Left lung (tissue), 10 donors: ENCODE measurements around the gene CENPP. TPM values are rescaled to one million over a fixed set of nuclear protein-coding genes. Genes with fewer than 3 reads are reported as not detected.
A peak's percentile ranks its signal among the peaks of the same experiment; 100 is the strongest.

Experiments
- ATAC-seq: fragments of 200-7000 bp; cut with Tn5 transposase; one replicate; pipeline ENCODE4 v1.9.1; 2020; ENCODE audit warnings: moderate library complexity
- DNase-seq, 4 donors: peaks; one replicate each; pipeline ENCODE4 v3.0.0-alpha.2; 2013 to 2020
- H3K27ac ChIP-seq, 2 donors: fragments of 200-600 bp; sonication (generic) in 1 of 2; one replicate each; pipeline versions ENCODE4 v1.5.0 to v1.8.0; 2020 to 2021
- H3K27me3 ChIP-seq, 2 donors: fragments of 200-600 bp; sonication (generic) in 1 of 2; one replicate each; pipeline versions ENCODE4 v1.5.0 to v1.8.0; 2020 to 2021
- H3K36me3 ChIP-seq, 2 donors: fragments of 200-600 bp; sonication (generic) in 1 of 2; one replicate each; pipeline versions ENCODE4 v1.5.0 to v1.8.0; 2020 to 2021
- H3K4me1 ChIP-seq, 2 donors: fragments of 200-600 bp; one replicate each; pipeline ENCODE4 v1.8.0; 2021
- H3K4me3 ChIP-seq, 2 donors: fragments of 200-600 bp; sonication (generic) in 1 of 2; one replicate each; pipeline versions ENCODE4 v1.5.0 to v1.8.0; 2020 to 2021; ENCODE audit warnings: mild to moderate bottlenecking in 1 of 2
- H3K9me3 ChIP-seq, 2 donors: fragments of 200-600 bp; sonication (generic) in 1 of 2; one replicate each; pipeline versions ENCODE4 v1.5.0 to v1.8.0; 2020 to 2021
- CTCF ChIP-seq, 2 donors: fragments of 200-600 bp; sonication (generic) in 1 of 2; IDR thresholded peaks; one replicate each; pipeline versions ENCODE4 v1.5.0 to v1.8.0; 2021; ENCODE audit warnings: antibody characterized with exemption in 2 of 2
- intact Hi-C, 2 donors: fragments of 100-400 bp; cut with DNase I; formaldehyde crosslinking; loops; one replicate each; pipeline versions ENCODE4 v1.11.2 to v1.14.2; 2022
- polyA plus RNA-seq, 6 donors: library from polyadenylated mRNA; unstranded; fragments of 120-200 nt; gene quantifications; one replicate each; pipeline ENCODE4 v1.2.1, GENCODE V29; 2013; ENCODE audit not compliant: insufficient read length in 6 of 6
- total RNA-seq, 2 donors: library from RNA; stranded (reverse); fragmentation: NEBNext Ultra II Directional; extraction: Animal tissue kit (Norgen Biotek cat#: 25700); gene quantifications; one replicate each; pipeline ENCODE4 v1.2.1, GENCODE V29; 2021
- donor health status: DM: no; HTN: yes; CAD: no.
- donor health status: DM: no; HTN: no; CAD: no.

Gene CENPP
- total and polyA plus RNA-seq, 8 donors = 3.2 to 9.0 (median 5.7) TPM

- ATAC-seq (no peak), DNase-seq (no peak)
- no peak for TF ChIP-seq CTCF (IDR thresholded peaks at IDR 0.05)
- Histone ChIP-seq H3K4me3 (no peak overlapping the region), H3K36me3 (peaks cover 8 to 85% of the 10 kb centered on the region in 2 donors), H3K4me1 (peaks cover 0 to 7% of the 10 kb centered on the region in 2 donors), H3K27me3 (no peaks in the 10 kb centered on the region), H3K27ac (peak overlapping the region in 1 of 2 donors; percentile 1), H3K9me3 (no peaks in the 10 kb centered on the region)
- intact Hi-C loops = no loop called here
These were observed 12.7 kb upstream of the CENPP start for GRCh38 chr9:92312887-92313623.

- Histone ChIP-seq H3K36me3 (peaks cover 8 to 85% of the 10 kb centered on the region in 2 donors), H3K27me3 (no peaks in the 10 kb centered on the region), H3K9me3 (no peaks in the 10 kb centered on the region), H3K27ac (no peak overlapping the region), H3K4me1 (peaks cover 0 to 7% of the 10 kb centered on the region in 2 donors), H3K4me3 (no peak overlapping the region)
- TF ChIP-seq CTCF (IDR thresholded peaks at IDR 0.05) = no peak
- ATAC-seq (no peak), DNase-seq (no peak)
- intact Hi-C loops = no loop called here
These were observed 12.1 kb upstream of the CENPP start for GRCh38 chr9:92313624-92314012.

- TF ChIP-seq CTCF (IDR thresholded peaks at IDR 0.05) = no peak
- peaks cover 0 to 85% of the 10 kb centered on the region in 2 donors for H3K36me3 ChIP-seq
- ATAC-seq = no peak
- peaks cover 0 to 7% of the 10 kb centered on the region in 2 donors for H3K4me1 ChIP-seq
- DNase-seq = no peak
- H3K27ac ChIP-seq = no peak overlapping the region
- intact Hi-C loops = no loop called here
- H3K9me3 ChIP-seq = no peaks in the 10 kb centered on the region
- no peak overlapping the region for H3K4me3 ChIP-seq
- no peaks in the 10 kb centered on the region for H3K27me3 ChIP-seq
These were observed 10.3 kb upstream of the CENPP start for GRCh38 chr9:92315456-92315855.

GRCh38 chr9:92324431-92324830, 1.3 kb upstream of the CENPP start:
- intact Hi-C loops = no loop called here
- peak overlapping the region in 1 of 2 donors; percentile 99 for H3K27ac ChIP-seq
- H3K27me3 ChIP-seq = no peaks in the 10 kb centered on the region
- ATAC-seq = no peak
- peaks cover 4 to 24% of the 10 kb centered on the region in 2 donors for H3K4me1 ChIP-seq
- peaks cover 0 to 38% of the 10 kb centered on the region in 2 donors for H3K36me3 ChIP-seq
- no peak for TF ChIP-seq CTCF (IDR thresholded peaks at IDR 0.05)
- no peaks in the 10 kb centered on the region for H3K9me3 ChIP-seq
- DNase-seq = no peak
- peak overlapping the region; percentile 66 to 79 for H3K4me3 ChIP-seq

- Histone ChIP-seq H3K4me1 (peaks cover 4 to 24% of the 10 kb centered on the region in 2 donors), H3K27me3 (no peaks in the 10 kb centered on the region), H3K36me3 (peaks cover 0 to 34% of the 10 kb centered on the region in 2 donors), H3K4me3 (peak overlapping the region; percentile 66 to 79), H3K9me3 (no peaks in the 10 kb centered on the region), H3K27ac (peak overlapping the region; percentile 91 to 99)
- TF ChIP-seq CTCF (IDR thresholded peaks at IDR 0.05) = no peak
- DNase-seq (no peak), ATAC-seq (peak; percentile 64)
- intact Hi-C loops = no loop called here
These were observed 874 bp upstream of the CENPP start for GRCh38 chr9:92324889-92325268.
